ENCODE results near the gene NXN. TPM values are rescaled to one million over a fixed set of nuclear protein-coding genes. Genes with fewer than 3 reads are reported as not detected.

NXN gene
- total RNA-seq, 4 donors from 2014 or later: 39.6 to 103 (median 59.1) TPM

- Histone ChIP-seq H3K36me3 (peaks cover 0 to 73% of the 10 kb centered on the region in 2 donors), H3K27ac (no peak overlapping the region), H3K27me3 (no peaks in the 10 kb centered on the region), H3K4me1 (no peaks in the 10 kb centered on the region), H3K9me3 (no peaks in the 10 kb centered on the region), H3K4me3 (no peak overlapping the region)
- ATAC-seq: no peak
- TF ChIP-seq POLR2A (IDR thresholded peaks at IDR 0.05): no peak
- TF ChIP-seq CTCF (IDR thresholded peaks at IDR 0.05): no peak
- no peak for TF ChIP-seq EP300 (IDR thresholded peaks at IDR 0.05)
- TF ChIP-seq POLR2AphosphoS5 (IDR thresholded peaks at IDR 0.05): no peak
- WGBS, 2 donors (ENCODE audit: low coverage in 1 of 2): 87% methylated on average over 7 of the region's 37 CpGs; no CpG with 5 or more reads in 1 of the 2 donors
Observed at GRCh38 chr17:802901-803881, 176.4 kb downstream of the NXN start.

GRCh38 chr17:802481-802880, 177.1 kb downstream of the NXN start:
- ATAC-seq: no peak
- H3K36me3 ChIP-seq: peaks cover 0 to 68% of the 10 kb centered on the region in 2 donors
- WGBS, 2 donors (ENCODE audit: low coverage in 1 of 2): no CpG with 5 or more reads among the region's 14 CpGs

GRCh38 chr17:801660-802059, 177.9 kb downstream of the NXN start:
- Histone ChIP-seq H3K36me3 (peaks cover 0 to 66% of the 10 kb centered on the region in 2 donors), H3K4me3 (no peak overlapping the region), H3K4me1 (no peaks in the 10 kb centered on the region), H3K27ac (no peak overlapping the region), H3K9me3 (no peaks in the 10 kb centered on the region), H3K27me3 (no peaks in the 10 kb centered on the region)
- no peak for TF ChIP-seq POLR2AphosphoS5 (IDR thresholded peaks at IDR 0.05)
- TF ChIP-seq EP300 (IDR thresholded peaks at IDR 0.05): no peak
- no peak for TF ChIP-seq CTCF (IDR thresholded peaks at IDR 0.05)
- TF ChIP-seq POLR2A (IDR thresholded peaks at IDR 0.05): no peak
- no peak for ATAC-seq
- WGBS, 2 donors (ENCODE audit: low coverage in 1 of 2): 79 to 100% methylated on average over 2 to 5 of the region's 6 CpGs

More at GRCh38 chr17:802481-802880, 177.1 kb downstream of the NXN start:
- no peak overlapping the region for H3K4me3 ChIP-seq
- H3K9me3 ChIP-seq: no peaks in the 10 kb centered on the region
- H3K4me1 ChIP-seq: no peaks in the 10 kb centered on the region
- TF ChIP-seq CTCF (IDR thresholded peaks at IDR 0.05) (no peak), POLR2AphosphoS5 (IDR thresholded peaks at IDR 0.05) (no peak), EP300 (IDR thresholded peaks at IDR 0.05) (no peak)
- H3K27me3 ChIP-seq: no peaks in the 10 kb centered on the region
- H3K27ac ChIP-seq: no peak overlapping the region

- WGBS, 2 donors (ENCODE audit: low coverage in 1 of 2): 64 to 86% methylated on average over 4 to 19 of the region's 39 CpGs
- H3K27me3 ChIP-seq: no peaks in the 10 kb centered on the region
- H3K4me1 ChIP-seq: peaks cover 0 to 2% (median 0%) of the 10 kb centered on the region in 3 donors
- no peaks in the 10 kb centered on the region for H3K9me3 ChIP-seq
- no peak overlapping the region for H3K4me3 ChIP-seq
- ATAC-seq: no peak
- TF ChIP-seq CTCF (IDR thresholded peaks at IDR 0.05): no peak
- no peak for TF ChIP-seq POLR2AphosphoS5 (IDR thresholded peaks at IDR 0.05)
- no peak for TF ChIP-seq EP300 (IDR thresholded peaks at IDR 0.05)
- no peak for TF ChIP-seq POLR2A (IDR thresholded peaks at IDR 0.05)
- H3K36me3 ChIP-seq: peaks cover 0 to 62% of the 10 kb centered on the region in 2 donors
- H3K27ac ChIP-seq: no peak overlapping the region
Observed at GRCh38 chr17:800446-801242, 178.9 kb downstream of the NXN start.

All from gastroesophageal sphincter (tissue), 4 donors.